MCF 10A (cell line): ENCODE data around the gene ITPKC. TPM values are rescaled to one million over a fixed set of nuclear protein-coding genes. Genes with fewer than 3 reads are reported as not detected.

ENCODE experiments used
- BruUV-seq: library from RNA; stranded (reverse); fragments of 400-500 nt; replicated peaks from 2 replicates; lab custom pipeline; 2021; lab: Mats Ljungman, UMichigan
- CTCF ChIA-PET: fragments of 300-600 bp; sonication (Branson Sonifier 250); formaldehyde crosslinking; extraction: SDS; loops from one replicate; lab custom pipeline; 2021; ENCODE audit warnings: antibody characterized with exemption, inconsistent platforms; lab: Yijun Ruan, JAX
- POLR2A ChIA-PET: fragments of 300-600, 350-650 bp; sonication (Branson Sonifier 250); formaldehyde crosslinking; extraction: SDS; loops from one replicate; lab custom pipeline; 2020; ENCODE audit warnings: antibody characterized with exemption, inconsistent platforms; lab: Yijun Ruan, JAX
- DNase-seq: peaks from one replicate; pipeline ENCODE4 v3.0.0-alpha.2; 2018; ENCODE audit not compliant: unreplicated experiment
- H3K27ac Mint-ChIP-seq: one replicate; pipeline ENCODE4 v1.8.0; 2022; ENCODE audit warnings: mild to moderate bottlenecking, low read depth, mixed read lengths; ENCODE audit not compliant: unreplicated experiment
- H3K27me3 Mint-ChIP-seq: one replicate; pipeline ENCODE4 v1.8.0; 2022; ENCODE audit warnings: mixed read lengths; ENCODE audit not compliant: insufficient read depth, unreplicated experiment
- H3K36me3 Mint-ChIP-seq: one replicate; pipeline ENCODE4 v1.8.0; 2022; ENCODE audit warnings: mild to moderate bottlenecking, moderate library complexity, mixed read lengths; ENCODE audit not compliant: insufficient read depth, unreplicated experiment
- H3K4me1 Mint-ChIP-seq: one replicate; pipeline ENCODE4 v1.8.0; 2022; ENCODE audit warnings: mixed read lengths; ENCODE audit not compliant: insufficient read depth, unreplicated experiment
- H3K4me3 Mint-ChIP-seq: one replicate; pipeline ENCODE4 v1.8.0; 2022; ENCODE audit warnings: mild to moderate bottlenecking, moderate library complexity, mixed read lengths; ENCODE audit not compliant: unreplicated experiment
- H3K9me3 Mint-ChIP-seq: one replicate; pipeline ENCODE4 v1.8.0; 2022; ENCODE audit warnings: mixed read lengths; ENCODE audit not compliant: unreplicated experiment
- intact Hi-C: fragments of 100-400 bp; cut with micrococcal nuclease; formaldehyde crosslinking; loops from 2 replicates; pipeline ENCODE4 v1.14.1; 2022
- total RNA-seq: library from RNA; stranded (reverse); gene quantifications from 2 replicates; pipeline ENCODE4 v1.2.3, GENCODE V29; 2022
- TF ChIP-seq, protein P1 (sequence below): fragments of 200-600 bp; IDR thresholded peaks from one replicate; pipeline ENCODE4 v1.8.0; 2022; ENCODE audit warnings: antibody characterized with exemption, mild to moderate bottlenecking; ENCODE audit not compliant: unreplicated experiment

The ITPKC gene
- total RNA-seq, 1 experiment from 2014 or later: 33.2 TPM

DNA sequence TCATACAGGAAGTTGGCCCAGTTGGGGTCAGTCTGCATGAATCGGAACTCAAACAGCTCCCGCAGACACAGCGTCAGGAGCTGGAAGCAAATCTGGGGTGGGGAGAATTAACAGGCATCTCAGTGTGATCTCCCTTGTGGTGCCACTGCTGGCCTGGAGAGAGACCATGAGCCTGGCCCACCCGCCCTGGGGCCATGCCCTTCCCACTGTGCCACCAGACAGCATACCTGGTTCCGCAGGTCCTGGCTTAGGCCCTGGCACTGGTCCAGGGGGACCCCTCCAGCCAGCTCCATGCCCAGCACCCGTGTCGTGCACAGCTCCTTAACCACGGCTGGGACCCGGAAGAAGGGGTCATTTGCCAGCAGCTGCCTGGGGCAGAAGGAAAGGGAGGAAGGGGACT, 16.8 kb upstream of the ITPKC start:
- H3K36me3 Mint-ChIP-seq: peaks cover 58% of the 10 kb centered on the region

DNA sequence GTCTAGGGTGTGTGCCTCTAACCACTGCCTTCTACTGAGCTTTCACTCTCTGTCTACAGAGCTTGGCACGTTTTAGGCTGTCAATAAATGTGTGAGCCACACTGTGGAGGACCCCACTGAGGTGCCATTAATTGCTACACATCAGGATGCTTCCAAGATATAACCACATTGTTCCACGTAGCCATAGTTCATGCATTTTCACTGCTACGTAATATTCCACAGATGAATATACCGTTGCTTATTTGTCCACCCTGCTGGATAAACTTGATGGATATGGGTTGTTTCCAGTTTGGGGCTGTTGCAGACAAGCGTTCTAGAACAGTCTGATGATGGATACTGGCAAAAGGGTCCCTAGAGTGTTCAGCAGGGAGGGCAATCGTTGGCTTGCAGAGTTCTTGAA, 15.2 kb upstream of the ITPKC start:
- peaks cover 70% of the 10 kb centered on the region for H3K36me3 Mint-ChIP-seq
- ChIA-PET POLR2A (interaction anchor here (0.6 kb wide), 1 partner anchor 1164 kb away, joined by 3 read pairs; no protein-coding TSS in a partner anchor), CTCF (interaction anchor here (0.6 to 1.0 kb wide), 2 partner anchors 18 to 38 kb away, joined by 3 to 4 read pairs; no protein-coding TSS in a partner anchor)

More for the DNA sequence above, 16.8 kb upstream of the ITPKC start:
- Mint-ChIP-seq H3K27me3 (no peaks in the 10 kb centered on the region), H3K4me3 (no peak overlapping the region), H3K27ac (no peak overlapping the region), H3K9me3 (no peaks in the 10 kb centered on the region), H3K4me1 (peaks cover 3% of the 10 kb centered on the region)
- POLR2A ChIA-PET: interaction anchor here (0.9 to 1.2 kb wide), 5 partner anchors 9 to 50 kb away, joined by 3 to 4 read pairs (median 3); partner anchors contain the start of genes ACTMAP, COQ8B and ITPKC
- TF ChIP-seq, protein P1, sequence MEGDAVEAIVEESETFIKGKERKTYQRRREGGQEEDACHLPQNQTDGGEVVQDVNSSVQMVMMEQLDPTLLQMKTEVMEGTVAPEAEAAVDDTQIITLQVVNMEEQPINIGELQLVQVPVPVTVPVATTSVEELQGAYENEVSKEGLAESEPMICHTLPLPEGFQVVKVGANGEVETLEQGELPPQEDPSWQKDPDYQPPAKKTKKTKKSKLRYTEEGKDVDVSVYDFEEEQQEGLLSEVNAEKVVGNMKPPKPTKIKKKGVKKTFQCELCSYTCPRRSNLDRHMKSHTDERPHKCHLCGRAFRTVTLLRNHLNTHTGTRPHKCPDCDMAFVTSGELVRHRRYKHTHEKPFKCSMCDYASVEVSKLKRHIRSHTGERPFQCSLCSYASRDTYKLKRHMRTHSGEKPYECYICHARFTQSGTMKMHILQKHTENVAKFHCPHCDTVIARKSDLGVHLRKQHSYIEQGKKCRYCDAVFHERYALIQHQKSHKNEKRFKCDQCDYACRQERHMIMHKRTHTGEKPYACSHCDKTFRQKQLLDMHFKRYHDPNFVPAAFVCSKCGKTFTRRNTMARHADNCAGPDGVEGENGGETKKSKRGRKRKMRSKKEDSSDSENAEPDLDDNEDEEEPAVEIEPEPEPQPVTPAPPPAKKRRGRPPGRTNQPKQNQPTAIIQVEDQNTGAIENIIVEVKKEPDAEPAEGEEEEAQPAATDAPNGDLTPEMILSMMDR: no peak
- no TSS peak for BruUV-seq
- no peak for DNase-seq
- CTCF ChIA-PET: interaction anchor here (0.6 kb wide), 1 partner anchor 561 kb away, joined by 3 read pairs; no protein-coding TSS in a partner anchor
- intact Hi-C loops: no loop called here

DNA sequence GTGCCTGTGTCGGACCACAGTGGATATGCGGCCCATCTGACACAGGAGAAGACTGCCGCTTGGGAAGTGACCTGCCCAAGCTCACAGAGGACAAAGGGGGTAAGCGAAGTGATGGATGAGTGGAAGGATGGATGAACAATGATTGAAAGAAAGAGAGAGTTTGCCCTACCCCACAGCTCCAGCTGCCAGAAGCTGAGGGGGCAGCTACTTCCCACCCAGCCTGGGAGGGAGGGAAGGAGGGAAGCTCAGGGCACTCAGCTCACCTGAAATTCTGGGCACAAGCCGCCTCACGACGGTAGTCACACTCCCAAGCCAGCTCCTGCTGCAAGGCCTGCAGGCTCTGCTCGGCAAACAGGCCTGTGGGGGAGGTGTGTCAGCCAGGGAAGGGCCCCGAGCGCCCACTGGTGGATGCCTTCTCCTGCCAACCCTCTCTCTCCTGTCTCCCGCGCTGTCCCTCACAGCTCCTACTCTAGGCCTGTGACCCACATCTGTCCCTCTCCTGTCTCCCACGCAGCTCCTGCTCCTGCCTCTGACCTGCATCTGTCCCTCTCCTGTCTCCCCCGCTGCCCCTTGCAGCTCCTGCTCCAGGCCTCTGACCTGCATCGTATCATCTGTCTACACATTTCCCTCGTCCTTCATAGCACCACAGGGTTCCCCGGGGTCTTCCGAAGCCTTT, 14.4 kb upstream of the ITPKC start:
- BruUV-seq: no TSS peak
- Mint-ChIP-seq H3K27me3 (no peaks in the 10 kb centered on the region), H3K4me3 (no peak overlapping the region), H3K27ac (no peak overlapping the region), H3K36me3 (peaks cover 70% of the 10 kb centered on the region), H3K9me3 (no peaks in the 10 kb centered on the region), H3K4me1 (peaks cover 3% of the 10 kb centered on the region)
- POLR2A ChIA-PET: interaction anchor here (0.5 to 0.9 kb wide), 4 partner anchors 12 to 1164 kb away, joined by 3 to 4 read pairs (median 3); partner anchors contain the start of genes COQ8B, ITPKC and NUMBL
- TF ChIP-seq, protein P1: no peak
- no peak for DNase-seq
- CTCF ChIA-PET: no interaction called here
- intact Hi-C loops: no loop called here

More for the DNA sequence above, 15.2 kb upstream of the ITPKC start:
- TF ChIP-seq, protein P1: no peak
- intact Hi-C loops: no loop called here
- Mint-ChIP-seq H3K4me3 (no peak overlapping the region), H3K4me1 (peaks cover 3% of the 10 kb centered on the region), H3K27me3 (no peaks in the 10 kb centered on the region), H3K27ac (no peak overlapping the region), H3K9me3 (no peaks in the 10 kb centered on the region)
- DNase-seq: no peak
- BruUV-seq: no TSS peak

DNA sequence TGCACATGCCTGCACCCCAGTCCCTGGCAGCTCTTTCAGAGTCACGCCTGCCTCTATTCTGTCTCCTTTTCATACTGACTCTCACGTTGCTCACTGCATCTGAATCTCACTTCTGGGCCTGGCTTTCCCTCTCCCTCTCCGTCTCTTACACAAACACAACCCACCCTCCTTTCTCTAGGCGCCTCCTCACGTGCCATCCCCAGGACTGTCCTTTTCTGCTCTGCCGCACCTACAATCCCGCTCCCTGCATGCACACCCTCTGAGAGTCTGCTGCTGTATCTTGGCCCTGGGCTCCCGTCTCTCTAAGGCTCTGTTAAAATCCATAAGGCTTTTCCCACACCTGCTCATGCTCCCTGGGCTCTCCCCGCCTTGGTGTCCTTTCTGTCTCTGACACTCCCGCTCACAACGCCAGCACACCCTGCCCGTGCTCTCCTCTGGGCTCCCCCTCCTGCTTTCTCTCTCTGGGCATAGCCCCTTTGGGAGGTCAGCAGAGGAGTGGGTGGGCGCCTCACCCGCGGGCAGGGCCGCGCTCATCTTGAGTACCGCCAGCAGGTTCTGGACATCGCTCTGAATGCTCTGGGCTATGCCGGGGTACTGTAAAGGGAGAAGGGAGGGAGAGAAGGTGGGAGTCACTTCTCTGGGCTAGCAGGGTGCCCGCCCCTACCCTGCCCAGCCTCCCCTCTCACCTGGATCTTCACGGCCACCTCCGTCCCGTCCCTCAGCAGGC, 13.7 kb upstream of the ITPKC start:
- no peak overlapping the region for H3K4me3 Mint-ChIP-seq
- H3K27ac Mint-ChIP-seq: no peak overlapping the region
- no peaks in the 10 kb centered on the region for H3K27me3 Mint-ChIP-seq
- POLR2A ChIA-PET: interaction anchor here (0.8 to 1.2 kb wide), 4 partner anchors 12 to 14 kb away, joined by 3 to 5 read pairs (median 4); partner anchors contain the start of genes COQ8B, ITPKC and NUMBL
- H3K36me3 Mint-ChIP-seq: peaks cover 78% of the 10 kb centered on the region
- DNase-seq: no peak
- CTCF ChIA-PET: no interaction called here
- peaks cover 3% of the 10 kb centered on the region for H3K4me1 Mint-ChIP-seq
- intact Hi-C loops: no loop called here
- TF ChIP-seq, protein P1: no peak
- no peaks in the 10 kb centered on the region for H3K9me3 Mint-ChIP-seq
- BruUV-seq: no TSS peak
